Panc1 (cell line): ENCODE measurements around the gene CTNND2. TPM values are rescaled to one million over a fixed set of nuclear protein-coding genes. Genes with fewer than 3 reads are reported as not detected.

Source experiments
- ATAC-seq: fragments of 200-7000 bp; cut with Tn5 transposase; 2 replicates; pipeline ENCODE4 v1.9.1; 2020; ENCODE audit warnings: mild to moderate bottlenecking, moderate library complexity
- BruUV-seq: library from RNA; stranded (reverse); fragments of 400-500 nt; replicated peaks from 2 replicates; lab custom pipeline; 2021; lab: Mats Ljungman, UMichigan
- CTCF ChIA-PET: fragments of 300-600 bp; sonication (Branson Sonifier 250); formaldehyde crosslinking; loops from one replicate; lab custom pipeline; 2022; ENCODE audit warnings: antibody characterized with exemption; lab: Charles Lee
- POLR2A ChIA-PET: fragments of 300-600 bp; sonication (Branson Sonifier 250); formaldehyde crosslinking; loops from one replicate; lab custom pipeline; 2022; ENCODE audit warnings: antibody characterized with exemption; lab: Charles Lee
- DNase-seq: peaks from one replicate; pipeline ENCODE4 v3.0.0-alpha.2; 2010; ENCODE audit warnings: low read depth, low spot score
- H3K27ac ChIP-seq: 2 replicates; pipeline ENCODE4 v1.5.1; 2011; ENCODE audit warnings: mild to moderate bottlenecking, low read length, inconsistent platforms
- H3K27me3 ChIP-seq: fragments of 200-500 bp; sonication (Bioruptor generic); 2 replicates; pipeline ENCODE4 v1.6.0; 2014; ENCODE audit warnings: low read length, inconsistent platforms; ENCODE audit not compliant: control insufficient read depth, insufficient read depth
- H3K36me3 ChIP-seq: fragments of 200-500 bp; sonication (Bioruptor generic); 2 replicates; pipeline ENCODE4 v1.5.1; 2014; ENCODE audit warnings: inconsistent platforms, mild to moderate bottlenecking, low read length, moderate library complexity; ENCODE audit not compliant: control insufficient read depth, insufficient read depth
- H3K4me1 ChIP-seq: 2 replicates; pipeline ENCODE4 v1.5.1; 2011; ENCODE audit warnings: inconsistent platforms, mild to moderate bottlenecking, low read length, moderate library complexity; ENCODE audit not compliant: control insufficient read depth, insufficient read depth
- H3K4me3 ChIP-seq, 2 experiments: 2 replicates each; pipeline ENCODE4 v1.5.1; 2011 to 2012; ENCODE audit warnings: low read depth in 2 of 2, low read length in 2 of 2, mild to moderate bottlenecking in 2 of 2, inconsistent platforms in 1 of 2, moderate library complexity in 1 of 2
- H3K9me3 ChIP-seq: fragments of 200-500 bp; sonication (Bioruptor generic); 2 replicates; pipeline ENCODE4 v1.5.1; 2014; ENCODE audit warnings: low read depth, mild to moderate bottlenecking, inconsistent platforms, low read length, moderate library complexity; ENCODE audit not compliant: control insufficient read depth, insufficient read depth
- POLR2AphosphoS5 ChIP-seq: IDR thresholded peaks from 2 replicates; pipeline ENCODE4 v1.6.1; 2012; ENCODE audit warnings: mild to moderate bottlenecking, low read depth, low read length, moderate library complexity
- SIN3A ChIP-seq: IDR thresholded peaks from 2 replicates; pipeline ENCODE4 v1.6.1; 2012; ENCODE audit warnings: low read depth, mild to moderate bottlenecking, low read length, moderate library complexity, borderline replicate concordance; ENCODE audit not compliant: insufficient read depth
- TCF7L2 ChIP-seq: IDR thresholded peaks from 2 replicates; pipeline ENCODE4 v1.6.1; 2011; ENCODE audit warnings: mild to moderate bottlenecking, low read depth, low read length, inconsistent platforms
- in situ Hi-C: cut with HindIII; loops from 2 replicates; pipeline ENCODE4 v1.10.0; 2016; ENCODE audit warnings: low sequenced_read_pairs, low pct_unique_long_range_greater_than_20kb
- intact Hi-C: fragments of 100-400 bp; cut with micrococcal nuclease; formaldehyde crosslinking; loops from one replicate; pipeline ENCODE4 v1.10.0; 2022; ENCODE audit not compliant: unreplicated experiment
- total RNA-seq: library from RNA; stranded (reverse); gene quantifications from one replicate; pipeline ENCODE4 v1.2.1, GENCODE V29; 2021; ENCODE audit not compliant: unreplicated experiment
- TF ChIP-seq, protein P1 (sequence below): fragments of 450-650 bp; IDR thresholded peaks from 2 replicates; pipeline ENCODE4 v1.5.1; 2017; ENCODE audit warnings: mild to moderate bottlenecking
- TF ChIP-seq, protein P2 (sequence below), 2 experiments: IDR thresholded peaks; 2 replicates each; pipeline ENCODE4 v1.6.1; 2011 to 2012; ENCODE audit warnings: low read depth in 2 of 2, control low read depth in 1 of 2, low read length in 1 of 2, mild to moderate bottlenecking in 1 of 2, moderate library complexity in 1 of 2; ENCODE audit not compliant: insufficient read depth in 1 of 2

The CTNND2 gene
- total RNA-seq, 1 experiment from 2014 or later, result 1.0 TPM

DNA sequence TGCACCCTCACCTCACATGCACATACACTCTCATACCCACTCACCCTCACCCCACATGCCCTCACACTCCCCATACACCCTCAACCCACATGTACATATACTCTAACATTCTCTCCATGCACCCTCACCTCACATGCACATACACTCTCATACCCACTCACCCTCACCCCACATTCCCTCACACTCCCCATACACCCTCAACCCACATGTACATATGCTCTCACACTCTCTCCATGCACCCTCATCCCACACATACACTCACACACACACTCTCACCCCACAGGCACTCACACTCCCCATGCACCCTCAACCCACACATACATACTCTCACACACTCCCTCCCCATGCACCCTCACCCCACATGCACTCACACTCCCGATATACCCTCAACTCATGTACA, 593.0 kb downstream of the CTNND2 start:
- ATAC-seq, result no peak
- Histone ChIP-seq H3K36me3 (no peaks in the 10 kb centered on the region), H3K27me3 (no peaks in the 10 kb centered on the region), H3K4me1 (no peaks in the 10 kb centered on the region), H3K9me3 (no peaks in the 10 kb centered on the region), H3K4me3 (no peak overlapping the region), H3K27ac (no peak overlapping the region)
- intact Hi-C loops (no loop called here), in situ Hi-C loops (no loop called here)
- no TSS peak for BruUV-seq
- no peak for DNase-seq
- POLR2A ChIA-PET, result no interaction called here
- TF ChIP-seq TCF7L2 (no peak), POLR2AphosphoS5 (no peak), SIN3A (no peak)
- TF ChIP-seq, protein P1, sequence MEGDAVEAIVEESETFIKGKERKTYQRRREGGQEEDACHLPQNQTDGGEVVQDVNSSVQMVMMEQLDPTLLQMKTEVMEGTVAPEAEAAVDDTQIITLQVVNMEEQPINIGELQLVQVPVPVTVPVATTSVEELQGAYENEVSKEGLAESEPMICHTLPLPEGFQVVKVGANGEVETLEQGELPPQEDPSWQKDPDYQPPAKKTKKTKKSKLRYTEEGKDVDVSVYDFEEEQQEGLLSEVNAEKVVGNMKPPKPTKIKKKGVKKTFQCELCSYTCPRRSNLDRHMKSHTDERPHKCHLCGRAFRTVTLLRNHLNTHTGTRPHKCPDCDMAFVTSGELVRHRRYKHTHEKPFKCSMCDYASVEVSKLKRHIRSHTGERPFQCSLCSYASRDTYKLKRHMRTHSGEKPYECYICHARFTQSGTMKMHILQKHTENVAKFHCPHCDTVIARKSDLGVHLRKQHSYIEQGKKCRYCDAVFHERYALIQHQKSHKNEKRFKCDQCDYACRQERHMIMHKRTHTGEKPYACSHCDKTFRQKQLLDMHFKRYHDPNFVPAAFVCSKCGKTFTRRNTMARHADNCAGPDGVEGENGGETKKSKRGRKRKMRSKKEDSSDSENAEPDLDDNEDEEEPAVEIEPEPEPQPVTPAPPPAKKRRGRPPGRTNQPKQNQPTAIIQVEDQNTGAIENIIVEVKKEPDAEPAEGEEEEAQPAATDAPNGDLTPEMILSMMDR, result no peak
- TF ChIP-seq, protein P2, sequence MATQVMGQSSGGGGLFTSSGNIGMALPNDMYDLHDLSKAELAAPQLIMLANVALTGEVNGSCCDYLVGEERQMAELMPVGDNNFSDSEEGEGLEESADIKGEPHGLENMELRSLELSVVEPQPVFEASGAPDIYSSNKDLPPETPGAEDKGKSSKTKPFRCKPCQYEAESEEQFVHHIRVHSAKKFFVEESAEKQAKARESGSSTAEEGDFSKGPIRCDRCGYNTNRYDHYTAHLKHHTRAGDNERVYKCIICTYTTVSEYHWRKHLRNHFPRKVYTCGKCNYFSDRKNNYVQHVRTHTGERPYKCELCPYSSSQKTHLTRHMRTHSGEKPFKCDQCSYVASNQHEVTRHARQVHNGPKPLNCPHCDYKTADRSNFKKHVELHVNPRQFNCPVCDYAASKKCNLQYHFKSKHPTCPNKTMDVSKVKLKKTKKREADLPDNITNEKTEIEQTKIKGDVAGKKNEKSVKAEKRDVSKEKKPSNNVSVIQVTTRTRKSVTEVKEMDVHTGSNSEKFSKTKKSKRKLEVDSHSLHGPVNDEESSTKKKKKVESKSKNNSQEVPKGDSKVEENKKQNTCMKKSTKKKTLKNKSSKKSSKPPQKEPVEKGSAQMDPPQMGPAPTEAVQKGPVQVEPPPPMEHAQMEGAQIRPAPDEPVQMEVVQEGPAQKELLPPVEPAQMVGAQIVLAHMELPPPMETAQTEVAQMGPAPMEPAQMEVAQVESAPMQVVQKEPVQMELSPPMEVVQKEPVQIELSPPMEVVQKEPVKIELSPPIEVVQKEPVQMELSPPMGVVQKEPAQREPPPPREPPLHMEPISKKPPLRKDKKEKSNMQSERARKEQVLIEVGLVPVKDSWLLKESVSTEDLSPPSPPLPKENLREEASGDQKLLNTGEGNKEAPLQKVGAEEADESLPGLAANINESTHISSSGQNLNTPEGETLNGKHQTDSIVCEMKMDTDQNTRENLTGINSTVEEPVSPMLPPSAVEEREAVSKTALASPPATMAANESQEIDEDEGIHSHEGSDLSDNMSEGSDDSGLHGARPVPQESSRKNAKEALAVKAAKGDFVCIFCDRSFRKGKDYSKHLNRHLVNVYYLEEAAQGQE (IDR thresholded peaks at IDR 0.05; ENCODE audit: insufficient read depth in 1 of 2, low read depth in 2 of 2, low read length in 1 of 2), result no peak
- CTCF ChIA-PET, result no interaction called here

GRCh38 chr5:11310158-11310557, 594.1 kb downstream of the CTNND2 start:
- Histone ChIP-seq H3K27ac (no peak overlapping the region), H3K27me3 (no peaks in the 10 kb centered on the region), H3K4me1 (no peaks in the 10 kb centered on the region), H3K4me3 (no peak overlapping the region), H3K9me3 (no peaks in the 10 kb centered on the region), H3K36me3 (no peaks in the 10 kb centered on the region)
- DNase-seq, result no peak
- intact Hi-C loops (no loop called here), in situ Hi-C loops (no loop called here)
- CTCF ChIA-PET, result no interaction called here
- POLR2A ChIA-PET, result no interaction called here
- BruUV-seq, result no TSS peak
- no peak for ATAC-seq
- TF ChIP-seq, protein P2 (IDR thresholded peaks at IDR 0.05; ENCODE audit: insufficient read depth in 1 of 2, low read depth in 2 of 2, low read length in 1 of 2), result no peak
- TF ChIP-seq TCF7L2 (no peak), SIN3A (no peak), POLR2AphosphoS5 (no peak)
- TF ChIP-seq, protein P1, result no peak
